ENCODE measurements around the gene CABP2.

GRCh38 chr11:67491276-67492068 lies 31.8 kb downstream of the CABP2 start:
- TF ChIP-seq CTCF (IDR thresholded peaks at IDR 0.05 in 4 of 5, conservative IDR thresholded peaks at IDR 0.05 in 1 of 5): no peak
- TF ChIP-seq POLR2A (IDR thresholded peaks at IDR 0.05): no peak
